GM21723 (cell line): ENCODE measurements around the gene PROSER2.
A peak's percentile ranks its signal among the peaks of the same experiment; 100 is the strongest.

Experiments
- ATAC-seq: cut with Tn5 transposase; IDR thresholded peaks from one replicate; pipeline ENCODE4 v1.9.1; 2021; ENCODE audit warnings: mild to moderate bottlenecking, moderate library complexity; ENCODE audit not compliant: unreplicated experiment

PROSER2 gene, protein sequence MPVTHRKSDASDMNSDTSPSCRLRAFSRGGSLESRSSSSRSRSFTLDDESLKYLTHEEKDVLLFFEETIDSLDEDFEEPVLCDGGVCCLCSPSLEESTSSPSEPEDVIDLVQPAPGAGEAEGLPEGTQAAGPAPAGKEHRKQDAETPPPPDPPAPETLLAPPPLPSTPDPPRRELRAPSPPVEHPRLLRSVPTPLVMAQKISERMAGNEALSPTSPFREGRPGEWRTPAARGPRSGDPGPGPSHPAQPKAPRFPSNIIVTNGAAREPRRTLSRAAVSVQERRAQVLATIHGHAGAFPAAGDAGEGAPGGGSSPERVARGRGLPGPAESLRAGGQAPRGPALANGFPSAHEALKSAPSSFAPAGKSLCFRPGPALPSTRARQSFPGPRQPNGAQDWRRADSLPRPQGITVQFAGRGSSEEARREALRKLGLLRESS

GRCh38 chr10:11823122-11823988, at the start of gene PROSER2:
TSS of gene PROSER2 (plus strand) at chr10:11823356. CDS start at chr10:11852078, 28,722 bp downstream.
- ATAC-seq: no peak

- no peak for ATAC-seq
Measured at GRCh38 chr10:11773761-11774441, 49.3 kb upstream of the PROSER2 start.

DNA sequence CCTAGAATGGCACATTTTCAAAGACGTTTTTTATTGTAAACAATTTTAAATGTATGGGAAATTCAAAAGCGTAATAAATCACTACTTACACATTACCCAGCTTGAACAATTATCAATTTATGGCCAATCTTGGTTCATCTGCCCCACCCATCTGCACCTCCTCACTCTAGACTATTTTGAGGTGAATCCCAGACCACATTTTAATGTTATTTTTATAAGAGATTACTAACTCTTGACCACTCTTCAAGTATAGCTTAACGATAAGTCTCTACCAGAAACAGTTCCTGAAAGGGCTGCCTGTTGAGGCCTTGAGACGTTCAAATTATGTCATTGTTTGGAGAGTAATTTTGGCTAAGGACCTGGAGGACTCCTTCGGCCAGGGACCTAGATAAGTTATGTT, 47.7 kb upstream of the PROSER2 start:
- no peak for ATAC-seq

DNA sequence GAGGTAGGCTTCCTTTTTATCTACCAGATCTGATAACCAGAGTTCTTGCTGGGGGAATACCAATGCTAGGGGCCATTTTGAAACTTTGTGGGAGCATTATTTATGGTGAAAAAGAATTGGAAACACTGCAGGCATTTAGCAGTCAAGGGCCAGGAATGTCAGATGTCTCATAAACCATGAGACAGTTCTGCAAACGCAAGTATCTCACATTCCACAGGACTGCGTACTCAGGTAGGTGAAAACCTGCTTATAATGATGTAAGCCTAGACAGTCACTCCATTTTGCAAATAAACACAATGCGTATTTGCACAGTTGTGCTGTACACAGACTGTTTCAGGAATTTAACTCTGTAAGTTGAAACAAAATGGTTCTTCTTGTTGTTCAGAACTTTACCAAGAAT, 47.1 kb upstream of the PROSER2 start:
- no peak for ATAC-seq

DNA sequence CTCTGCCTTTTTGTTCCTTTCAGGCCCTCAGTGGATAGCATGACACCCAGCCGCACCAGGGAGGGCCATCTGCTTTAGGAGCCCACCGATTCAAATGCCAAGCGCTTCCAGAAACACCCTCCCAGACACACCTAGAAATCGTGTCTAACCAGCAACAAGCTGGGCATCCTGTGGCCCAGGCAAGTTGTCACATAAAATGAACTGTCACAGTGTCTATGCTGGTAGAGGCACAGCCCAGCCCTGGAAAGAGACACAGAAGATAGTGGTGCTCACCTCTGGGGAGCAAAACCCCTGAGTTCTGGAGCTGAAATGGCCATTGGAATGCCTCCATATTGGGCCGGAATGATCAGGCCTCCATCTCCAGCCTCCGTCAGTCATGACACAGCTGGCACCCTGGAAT, 42.0 kb upstream of the PROSER2 start:
- no peak for ATAC-seq

DNA sequence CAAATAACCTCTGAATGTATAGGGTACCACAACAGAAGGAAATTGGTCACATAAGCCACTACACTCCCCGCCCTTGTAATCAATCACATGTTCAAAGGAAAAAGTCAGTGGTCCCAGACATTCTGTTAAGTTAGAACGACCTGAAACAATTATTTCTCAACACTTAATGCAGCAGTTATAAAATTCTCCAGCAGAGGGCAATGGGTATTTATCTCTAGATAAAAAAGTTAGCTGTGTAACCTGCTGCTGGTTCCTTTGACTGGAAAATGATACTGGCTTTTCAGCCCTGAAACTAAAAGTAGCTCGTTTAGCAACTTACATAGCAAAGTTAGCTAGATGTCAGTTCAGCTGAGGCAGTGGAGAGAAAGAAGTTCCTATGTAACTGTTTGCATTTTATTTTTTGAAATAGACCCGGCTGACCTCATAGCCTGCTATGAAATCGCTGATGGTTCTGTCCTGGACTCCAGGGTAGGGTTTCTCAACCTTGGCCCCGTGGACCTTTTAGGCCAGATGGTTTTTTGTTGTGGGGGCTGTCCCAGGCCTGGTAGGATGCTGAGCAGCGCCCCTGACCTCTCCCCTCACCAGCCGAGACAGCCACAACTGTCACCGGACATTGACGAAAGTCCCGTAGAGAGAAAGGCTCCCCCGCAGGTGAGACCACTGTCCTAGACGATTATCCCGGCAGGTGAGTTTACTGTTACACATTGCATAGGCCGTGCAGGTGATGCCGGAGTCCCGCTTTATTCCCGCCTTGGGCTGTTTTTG, 40.2 kb upstream of the PROSER2 start:
- peak; percentile 68 for ATAC-seq

- ATAC-seq: no peak
Measured at GRCh38 chr10:11783558-11783865, 39.6 kb upstream of the PROSER2 start.

DNA sequence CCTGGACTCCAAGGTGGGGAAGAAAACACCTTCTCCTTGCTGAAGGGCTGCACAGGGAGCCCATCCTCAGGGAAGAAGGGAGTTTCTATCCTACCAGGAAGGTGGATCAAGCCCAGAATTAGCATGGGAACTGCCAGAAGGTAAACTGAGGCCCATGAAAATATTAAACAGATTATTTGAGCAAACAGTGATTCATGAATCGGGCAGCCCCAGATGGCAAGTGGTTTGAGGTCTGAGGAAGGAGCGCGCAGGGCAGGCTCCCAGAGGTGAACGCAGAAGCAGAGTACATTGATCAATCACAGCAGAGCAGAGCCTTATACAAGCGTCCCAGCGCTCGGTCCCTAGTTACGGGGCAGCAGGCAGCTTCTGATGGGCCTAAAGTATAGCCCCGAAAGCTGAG, 35.8 kb upstream of the PROSER2 start:
- ATAC-seq: no peak

- ATAC-seq: no peak
Measured at GRCh38 chr10:11787846-11788245, 35.3 kb upstream of the PROSER2 start.

GRCh38 chr10:11789306-11789705, 33.9 kb upstream of the PROSER2 start:
- ATAC-seq: no peak

GRCh38 chr10:11789956-11790355, 33.2 kb upstream of the PROSER2 start:
- ATAC-seq: no peak

DNA sequence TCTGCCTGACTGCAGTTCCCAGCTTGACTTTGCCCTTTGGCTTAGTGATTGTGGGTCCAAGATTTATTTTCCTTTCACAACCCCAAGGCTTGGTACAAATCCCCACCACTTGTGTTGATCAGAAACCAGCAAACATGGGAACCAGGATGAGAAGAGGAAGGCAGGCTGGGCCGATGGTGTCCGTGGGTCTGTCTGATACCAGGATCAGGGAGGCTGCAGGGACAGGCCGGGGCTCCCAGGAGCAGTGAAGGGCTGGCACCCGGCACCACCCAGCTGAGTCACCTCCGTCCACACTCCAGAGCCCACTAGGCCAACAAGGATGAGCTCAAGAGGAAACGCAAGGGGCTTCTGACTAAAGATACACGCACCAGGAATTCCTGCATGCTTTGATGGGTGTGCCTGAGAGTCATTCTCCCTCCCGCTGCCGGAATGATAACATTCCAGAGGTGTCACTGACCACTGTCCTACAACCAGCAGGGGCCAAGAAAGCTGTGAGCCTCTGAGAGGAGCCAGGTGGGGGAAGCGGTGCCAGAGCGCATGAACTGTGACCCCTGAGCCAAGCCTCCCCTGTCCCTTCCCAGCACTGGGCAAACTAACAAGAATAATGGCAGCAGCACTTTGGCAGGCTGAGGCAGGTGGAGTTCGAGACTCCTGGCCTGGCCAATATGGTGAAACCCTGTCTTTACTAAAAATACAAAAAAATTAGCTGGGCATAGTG, 29.2 kb upstream of the PROSER2 start:
- ATAC-seq: no peak

- no peak for ATAC-seq
Measured at GRCh38 chr10:11794566-11794965, 28.6 kb upstream of the PROSER2 start.

DNA sequence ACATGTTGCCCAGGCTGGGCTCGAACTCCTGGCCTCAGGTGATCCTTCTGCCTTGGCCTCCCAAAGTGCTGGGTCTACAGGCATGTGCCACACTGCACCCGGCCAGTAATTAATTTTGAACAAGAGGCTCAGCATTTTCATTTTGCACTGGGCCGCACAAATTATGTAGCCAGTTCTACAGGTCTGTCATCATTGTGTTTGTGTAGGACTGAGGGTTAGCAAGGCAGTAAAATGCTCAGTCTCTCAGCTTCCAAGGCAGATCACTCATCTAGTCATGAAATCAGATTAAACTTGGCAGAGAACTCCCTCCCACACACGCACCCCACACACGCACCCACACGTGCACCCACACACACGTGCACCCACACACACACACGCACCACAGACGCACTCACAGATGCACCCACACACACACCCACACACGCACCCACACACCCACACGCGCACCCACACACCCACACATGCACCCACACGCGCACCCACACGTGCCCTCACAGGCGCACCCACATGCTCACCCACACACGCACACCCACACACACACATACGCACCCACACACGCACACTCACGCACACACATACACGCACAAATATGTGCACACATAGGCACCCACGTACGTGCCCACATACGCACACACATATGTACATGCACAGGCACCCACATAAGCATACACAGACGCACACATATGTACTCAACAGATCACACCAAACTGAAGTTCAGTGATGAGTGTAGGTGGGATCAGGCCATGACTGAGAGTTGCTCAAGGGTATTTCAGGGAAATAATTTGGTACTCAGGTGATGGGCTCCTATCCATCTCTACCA, 27.8 kb upstream of the PROSER2 start:
- no peak for ATAC-seq

- no peak for ATAC-seq
Measured at GRCh38 chr10:11796474-11796873, 26.7 kb upstream of the PROSER2 start.

DNA sequence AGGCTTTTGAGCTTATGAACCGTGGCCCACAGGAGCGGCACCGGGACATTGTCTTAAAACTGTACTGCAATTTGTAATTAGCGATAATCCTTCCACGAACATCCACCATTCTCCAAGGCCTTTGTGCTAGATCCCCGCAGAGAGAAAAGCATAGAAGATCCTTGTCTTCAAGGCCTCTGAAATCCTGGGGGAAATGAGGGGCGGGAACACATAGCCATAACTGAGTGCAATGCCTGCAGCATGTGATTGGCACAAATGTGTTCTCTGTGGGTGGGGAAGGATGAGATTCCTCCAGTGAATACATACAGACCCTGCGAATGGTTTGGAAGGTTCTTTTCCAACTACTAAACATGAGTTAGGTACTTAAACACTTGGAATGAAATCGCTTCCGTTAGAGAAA, 25.9 kb upstream of the PROSER2 start:
- no peak for ATAC-seq

DNA sequence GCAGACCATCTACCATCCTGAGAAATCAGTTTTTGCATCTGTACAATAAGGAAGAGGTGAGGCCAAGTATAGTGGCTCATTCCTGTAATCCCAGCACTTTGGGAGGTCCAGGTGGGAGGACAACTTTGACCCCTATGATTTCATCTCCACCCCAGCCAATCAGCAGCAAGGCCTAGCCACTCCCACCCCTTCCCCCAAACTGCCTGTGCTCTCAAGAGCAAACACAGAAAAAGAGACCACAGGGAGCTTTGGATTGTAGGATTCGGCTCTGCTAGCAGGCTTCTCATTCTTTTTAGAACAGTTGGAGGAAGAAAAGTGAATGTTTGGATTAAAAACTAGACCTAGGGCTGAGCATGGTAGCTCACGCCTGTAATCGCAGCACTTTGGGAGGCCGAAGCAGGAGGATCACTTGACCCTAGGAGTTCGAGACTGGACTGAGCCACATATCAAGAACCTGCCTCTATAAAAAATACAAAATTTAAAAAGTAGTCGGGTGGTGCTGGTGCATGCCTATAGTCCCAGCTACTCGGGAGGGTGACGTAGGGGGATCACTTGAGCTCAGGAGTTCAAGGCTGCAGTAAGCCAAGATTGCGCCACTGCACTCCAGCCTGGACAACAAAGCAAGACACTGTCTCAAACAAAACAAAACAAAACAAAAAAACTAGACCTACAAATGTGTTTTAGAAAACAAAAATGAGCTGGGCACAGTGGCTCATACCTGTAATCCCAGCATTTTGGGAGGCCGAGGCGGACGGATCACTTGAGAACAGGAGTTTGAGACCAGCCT, 25.1 kb upstream of the PROSER2 start:
- ATAC-seq: no peak
